IMR-90 (cell line): Measurements from ENCODE around the gene BCHE. TPM values are rescaled to one million over a fixed set of nuclear protein-coding genes. Genes with fewer than 3 reads are reported as not detected.

Experiments used
- ATAC-seq: fragments of 200-7000 bp; cut with Tn5 transposase; 2 replicates; pipeline ENCODE4 v1.9.1; 2020; ENCODE audit warnings: low read depth, mild to moderate bottlenecking, moderate library complexity
- BruUV-seq: library from RNA; stranded (reverse); fragments of 400-500 nt; replicated peaks from 2 replicates; lab custom pipeline; 2021; lab: Mats Ljungman, UMichigan
- CTCF ChIA-PET: fragments of 300-600 bp; formaldehyde crosslinking; extraction: SDS; loops from one replicate; lab custom pipeline; 2021; ENCODE audit warnings: antibody characterized with exemption; lab: Yijun Ruan, JAX
- POLR2A ChIA-PET: fragments of 300-600 bp; sonication (Branson Sonifier 250); formaldehyde crosslinking; loops from one replicate; lab custom pipeline; 2022; ENCODE audit warnings: antibody characterized with exemption; ENCODE audit not compliant: unreplicated experiment; lab: Charles Lee
- DNase-seq: peaks from one replicate; pipeline ENCODE4 v3.0.0; 2013
- H2AFZ ChIP-seq: replicated peaks from 2 replicates; pipeline ENCODE3; 2013; ENCODE audit warnings: low read length, mild to moderate bottlenecking; ENCODE audit not compliant: poor library complexity
- H2AK5ac ChIP-seq: 2 replicates; pipeline ENCODE4 v1.6.1; 2013; ENCODE audit warnings: low read depth, low read length, inconsistent platforms
- H2AK9ac ChIP-seq: replicated peaks from 2 replicates; pipeline ENCODE3; 2013; ENCODE audit warnings: mild to moderate bottlenecking, low read depth, low read length, moderate library complexity; ENCODE audit not compliant: poor library complexity
- H2BK120ac ChIP-seq: 2 replicates; pipeline ENCODE4 v1.6.1; 2013; ENCODE audit warnings: low read depth, low read length, inconsistent platforms
- H2BK15ac ChIP-seq: 3 replicates; pipeline ENCODE4 v1.6.1; 2013; ENCODE audit warnings: low read depth, low read length, inconsistent platforms
- H2BK20ac ChIP-seq: 2 replicates; pipeline ENCODE4 v1.6.1; 2013; ENCODE audit warnings: low read depth, mild to moderate bottlenecking, inconsistent platforms, low read length, moderate library complexity
- H2BK5ac ChIP-seq: 2 replicates; pipeline ENCODE4 v1.6.1; 2013; ENCODE audit warnings: mild to moderate bottlenecking, low read depth, low read length, inconsistent platforms; ENCODE audit not compliant: poor library complexity, severe bottlenecking
- H3K14ac ChIP-seq: replicated peaks from 2 replicates; pipeline ENCODE4 v1.6.1; 2013; ENCODE audit warnings: low read depth, low read length, inconsistent platforms
- H3K18ac ChIP-seq: 2 replicates; pipeline ENCODE4 v1.6.1; 2013; ENCODE audit warnings: low read depth, low read length, control low read depth
- H3K23ac ChIP-seq: 2 replicates; pipeline ENCODE4 v1.6.1; 2013; ENCODE audit warnings: low read depth, low read length, inconsistent platforms
- H3K27ac ChIP-seq: 2 replicates; pipeline ENCODE4 v1.5.1; 2013; ENCODE audit warnings: mild to moderate bottlenecking, control low read depth, low read length; ENCODE audit not compliant: insufficient read depth
- H3K27me3 ChIP-seq: 2 replicates; pipeline ENCODE4 v1.6.1; 2013; ENCODE audit warnings: low read length; ENCODE audit not compliant: control insufficient read depth, insufficient read depth
- H3K36me3 ChIP-seq: 2 replicates; pipeline ENCODE4 v1.6.1; 2013; ENCODE audit warnings: low read length, mixed read lengths; ENCODE audit not compliant: control insufficient read depth, insufficient read depth
- H3K4ac ChIP-seq: 2 replicates; pipeline ENCODE4 v1.6.1; 2013; ENCODE audit warnings: low read depth, low read length, inconsistent platforms
- H3K4me1 ChIP-seq: 2 replicates; pipeline ENCODE4 v1.6.1; 2013; ENCODE audit warnings: low read length, mixed read lengths; ENCODE audit not compliant: control insufficient read depth, insufficient read depth
- H3K4me2 ChIP-seq: 2 replicates; pipeline ENCODE4 v1.6.1; 2013; ENCODE audit warnings: low read depth, mild to moderate bottlenecking, control low read depth, low read length, moderate library complexity
- H3K4me3 ChIP-seq: 2 replicates; pipeline ENCODE4 v1.5.1; 2013; ENCODE audit warnings: low read depth, mild to moderate bottlenecking, control low read depth, low read length, moderate library complexity; ENCODE audit not compliant: insufficient read depth
- H3K56ac ChIP-seq: 2 replicates; pipeline ENCODE4 v1.6.1; 2013; ENCODE audit warnings: low read length, inconsistent platforms; ENCODE audit not compliant: insufficient read depth; ENCODE audit errors: extremely low read depth
- H3K79me1 ChIP-seq, 2 experiments: 2 replicates each; pipeline ENCODE4 v1.6.1; 2013; ENCODE audit warnings: low read length in 2 of 2, inconsistent platforms in 1 of 2, low read depth in 1 of 2
- H3K9ac ChIP-seq: 2 replicates; pipeline ENCODE4 v1.6.1; 2013; ENCODE audit warnings: low read depth, low read length, control low read depth
- H3K9me1 ChIP-seq: 2 replicates; pipeline ENCODE4 v1.6.1; 2013; ENCODE audit warnings: low read length, inconsistent platforms; ENCODE audit not compliant: insufficient read depth
- H3K9me3 ChIP-seq: 2 replicates; pipeline ENCODE4 v1.6.1; 2013; ENCODE audit warnings: low read length; ENCODE audit not compliant: control insufficient read depth, insufficient read depth
- H4K20me1 ChIP-seq: 2 replicates; pipeline ENCODE4 v1.6.1; 2013; ENCODE audit warnings: low read length, inconsistent platforms; ENCODE audit not compliant: insufficient read depth
- H4K5ac ChIP-seq: 2 replicates; pipeline ENCODE4 v1.6.1; 2013; ENCODE audit warnings: mild to moderate bottlenecking, low read depth, low read length, control low read depth
- H4K8ac ChIP-seq, 2 experiments: 2 replicates each; pipeline ENCODE4 v1.6.1; 2013; ENCODE audit warnings: low read depth in 2 of 2, low read length in 2 of 2, control low read depth in 1 of 2, inconsistent platforms in 1 of 2
- H4K91ac ChIP-seq: 2 replicates; pipeline ENCODE4 v1.6.1; 2013; ENCODE audit warnings: low read depth, low read length, inconsistent platforms; ENCODE audit not compliant: insufficient read depth
- BHLHE40 ChIP-seq: fragments of 150-350 bp; IDR thresholded peaks from 2 replicates; pipeline ENCODE4 v1.6.1; 2016; ENCODE audit warnings: mild to moderate bottlenecking, low read depth, low read length
- CEBPB ChIP-seq: IDR thresholded peaks from 2 replicates; pipeline ENCODE4 v1.6.1; 2012; ENCODE audit warnings: low read depth, low read length, improper control_type of control experiment
- CTCF ChIP-seq: conservative IDR thresholded peaks from 2 replicates; pipeline ENCODE4 v1.5.1; 2012; ENCODE audit warnings: mild to moderate bottlenecking, low read depth, low read length, improper control_type of control experiment
- ELK1 ChIP-seq: fragments of 150-350 bp; IDR thresholded peaks from 2 replicates; pipeline ENCODE4 v1.6.1; 2016; ENCODE audit warnings: low read depth, mild to moderate bottlenecking, low read length, moderate library complexity, borderline replicate concordance
- MAFK ChIP-seq: IDR thresholded peaks from 2 replicates; pipeline ENCODE4 v1.6.1; 2012; ENCODE audit warnings: low read depth, low read length, improper control_type of control experiment
- MAZ ChIP-seq: IDR thresholded peaks from 2 replicates; pipeline ENCODE4 v1.6.1; 2012; ENCODE audit warnings: low read depth, mild to moderate bottlenecking, low read length, improper control_type of control experiment, moderate library complexity, borderline replicate concordance
- MXI1 ChIP-seq: IDR thresholded peaks from 2 replicates; pipeline ENCODE4 v1.6.1; 2012; ENCODE audit warnings: low read depth, mild to moderate bottlenecking, low read length, moderate library complexity, borderline replicate concordance
- POLR2A ChIP-seq: IDR thresholded peaks from 2 replicates; pipeline ENCODE4 v1.6.1; 2012; ENCODE audit warnings: mild to moderate bottlenecking, low read depth, low read length
- RAD21 ChIP-seq: IDR thresholded peaks from 2 replicates; pipeline ENCODE4 v1.6.1; 2012; ENCODE audit warnings: low read length, improper control_type of control experiment
- RCOR1 ChIP-seq: IDR thresholded peaks from 2 replicates; pipeline ENCODE4 v1.6.1; 2012; ENCODE audit warnings: mild to moderate bottlenecking, low read length, improper control_type of control experiment; ENCODE audit not compliant: insufficient replicate concordance
- RFX5 ChIP-seq: IDR thresholded peaks from 2 replicates; pipeline ENCODE4 v1.8.0; 2012; ENCODE audit warnings: low read depth, mild to moderate bottlenecking, low read length, moderate library complexity
- SMC3 ChIP-seq: fragments of 150-350 bp; IDR thresholded peaks from 2 replicates; pipeline ENCODE4 v1.6.1; 2016; ENCODE audit warnings: low read depth, mild to moderate bottlenecking, antibody characterized with exemption, low read length, moderate library complexity
- USF2 ChIP-seq: fragments of 150-350 bp; IDR thresholded peaks from 2 replicates; pipeline ENCODE4 v1.6.1; 2017; ENCODE audit warnings: mild to moderate bottlenecking, antibody characterized with exemption, low read length, low read depth
- WGBS, 2 experiments: methylation state at CpG; one replicate each; pipeline versions ENCODE4 v1.1.5 to v1.1.7; 2013; ENCODE audit warnings: missing lambda C conversion rate in 2 of 2; ENCODE audit not compliant: insufficient read length in 1 of 2; ENCODE audit errors: extremely low coverage in 2 of 2; 5-methylcytosine and 5-hydroxymethylcytosine counted together
- dilution Hi-C: fragments of 300-500 bp; cut with HindIII; formaldehyde crosslinking; loops from one replicate; pipeline ENCODE4 v1.14.3; 2018; ENCODE audit warnings: low sequenced_read_pairs; ENCODE audit not compliant: unreplicated experiment
- in situ Hi-C: fragments of 300-500 bp; cut with MboI; formaldehyde crosslinking; loops from 3 replicates; pipeline ENCODE4 v1.14.3; 2019; ENCODE audit warnings: low sequenced_read_pairs, inconsistent platforms, mixed read lengths
- intact Hi-C: fragments of 100-400 bp; cut with micrococcal nuclease; formaldehyde crosslinking; loops from 2 replicates; pipeline ENCODE4 v1.10.0; 2022
- polyA plus RNA-seq, 3 experiments: library from polyadenylated mRNA; depleted of rRNA; stranded (reverse); fragments of >200 nt; gene quantifications; 2 replicates each; pipeline ENCODE4 v1.2.3, GENCODE V29; 2012; ENCODE audit warnings: low replicate concordance in 1 of 3
- total RNA-seq: library from RNA; depleted of rRNA; stranded (reverse); fragments of >200 nt; gene quantifications from 2 replicates; pipeline ENCODE4 v1.2.3, GENCODE V29; 2012

The BCHE gene
- total and polyA plus RNA-seq, 2 of the 4 experiments (the other 2 are of a cell fraction), result 1.5 to 1.6 TPM

- dilution Hi-C loops (no loop called here), intact Hi-C loops (no loop called here), in situ Hi-C loops (no loop called here)
- Histone ChIP-seq H2BK20ac (no peak overlapping the region), H2AFZ (no peak overlapping the region), H3K4ac (no peak overlapping the region), H2BK120ac (no peak overlapping the region), H2AK5ac (no peak overlapping the region), H3K9ac (no peak overlapping the region), H2BK15ac (no peak overlapping the region), H3K36me3 (no peaks in the 10 kb centered on the region), H2BK5ac (no peak overlapping the region), H2AK9ac (no peak overlapping the region), H3K27me3 (no peaks in the 10 kb centered on the region), H3K18ac (no peak overlapping the region), H3K4me3 (no peak overlapping the region), H4K5ac (no peak overlapping the region), H4K91ac (no peak overlapping the region), H3K4me2 (no peak overlapping the region), H3K9me3 (no peaks in the 10 kb centered on the region; the same call in 1 of the 2 replicates), H3K56ac (no peak overlapping the region), H3K14ac (no peak overlapping the region), H3K79me1 (no peaks in the 10 kb centered on the region), H3K9me1 (no peaks in the 10 kb centered on the region), H3K23ac (no peak overlapping the region), H3K4me1 (no peaks in the 10 kb centered on the region), H4K8ac (no peak overlapping the region), H4K20me1 (no peaks in the 10 kb centered on the region), H3K27ac (no peak overlapping the region)
- no CpG with 5 or more reads among the region's 2 CpGs for WGBS, 2 experiments
- no peak for DNase-seq
- POLR2A ChIA-PET, result no interaction called here
- CTCF ChIA-PET, result no interaction called here
- no peak for ATAC-seq
- TF ChIP-seq RAD21 (no peak), ELK1 (no peak), CTCF (no peak), CEBPB (no peak), RCOR1 (no peak), BHLHE40 (no peak), MXI1 (no peak), MAZ (no peak), MAFK (no peak), USF2 (no peak), POLR2A (no peak), RFX5 (no peak), SMC3 (no peak)
- BruUV-seq, result no TSS peak
Observed at GRCh38 chr3:165815682-165816081, 21.5 kb downstream of the BCHE start.
